H9 (cell line): ENCODE data around the gene CAMK1. TPM values are rescaled to one million over a fixed set of nuclear protein-coding genes. Genes with fewer than 3 reads are reported as not detected.

Source experiments
- DNase-seq: peaks from one replicate; pipeline ENCODE4 v3.0.0-alpha.2; 2017
- H2AFZ ChIP-seq: one replicate; pipeline ENCODE4 v1.6.1; 2013; ENCODE audit warnings: mild to moderate bottlenecking, low read length, control low read depth, moderate library complexity
- H2AK5ac ChIP-seq: 2 replicates; pipeline ENCODE4 v1.6.1; 2013; ENCODE audit warnings: low read length, control low read depth, mixed read lengths; ENCODE audit not compliant: insufficient read length
- H2BK120ac ChIP-seq: one replicate; pipeline ENCODE4 v1.6.1; 2013; ENCODE audit warnings: low read depth, mild to moderate bottlenecking, low read length, control low read depth, inconsistent platforms; ENCODE audit not compliant: poor library complexity, severe bottlenecking
- H2BK12ac ChIP-seq: 2 replicates; pipeline ENCODE4 v1.6.1; 2013; ENCODE audit warnings: low read length, control low read depth, mixed read lengths, low read depth; ENCODE audit not compliant: insufficient read length
- H2BK15ac ChIP-seq: 2 replicates; pipeline ENCODE4 v1.6.1; 2013; ENCODE audit warnings: low read depth, low read length, control low read depth
- H2BK20ac ChIP-seq: one replicate; pipeline ENCODE4 v1.6.1; 2013; ENCODE audit warnings: low read depth, mild to moderate bottlenecking, low read length, control low read depth, inconsistent platforms; ENCODE audit not compliant: poor library complexity, severe bottlenecking
- H2BK5ac ChIP-seq: 2 replicates; pipeline ENCODE4 v1.6.1; 2013; ENCODE audit warnings: low read length, control low read depth, mixed read lengths; ENCODE audit not compliant: insufficient read length
- H3K14ac ChIP-seq: 2 replicates; pipeline ENCODE4 v1.6.1; 2013; ENCODE audit warnings: low read length, control low read depth; ENCODE audit not compliant: insufficient read depth
- H3K18ac ChIP-seq: 2 replicates; pipeline ENCODE4 v1.6.1; 2013; ENCODE audit warnings: low read depth, mild to moderate bottlenecking, mixed read lengths, low read length, control low read depth; ENCODE audit not compliant: insufficient read length
- H3K23ac ChIP-seq: 2 replicates; pipeline ENCODE4 v1.6.1; 2013; ENCODE audit warnings: low read length, control low read depth, mixed read lengths, low read depth; ENCODE audit not compliant: insufficient read length
- H3K23me2 ChIP-seq: 2 replicates; pipeline ENCODE4 v1.6.1; 2013; ENCODE audit warnings: low read depth, mild to moderate bottlenecking, mixed read lengths, low read length, control low read depth; ENCODE audit not compliant: insufficient read length, poor library complexity, severe bottlenecking
- H3K27ac ChIP-seq: 2 replicates; pipeline ENCODE4 v1.5.1; 2013; ENCODE audit warnings: low read length, control low read depth, mixed read lengths, low read depth; ENCODE audit not compliant: insufficient read length
- H3K27me3 ChIP-seq: 2 replicates; pipeline ENCODE4 v1.6.1; 2013; ENCODE audit warnings: low read length, control low read depth, inconsistent platforms; ENCODE audit not compliant: insufficient read depth
- H3K4ac ChIP-seq: 2 replicates; pipeline ENCODE4 v1.6.1; 2013; ENCODE audit warnings: low read depth, mild to moderate bottlenecking, control low read depth, inconsistent platforms, low read length, moderate library complexity
- H3K4me1 ChIP-seq: 2 replicates; pipeline ENCODE4 v1.6.1; 2013; ENCODE audit warnings: low read length, control low read depth, inconsistent platforms; ENCODE audit not compliant: insufficient read depth
- H3K4me2 ChIP-seq: 2 replicates; pipeline ENCODE4 v1.6.1; 2013; ENCODE audit warnings: low read length, control low read depth, mixed read lengths; ENCODE audit not compliant: insufficient read length, insufficient read depth
- H3K56ac ChIP-seq: 2 replicates; pipeline ENCODE4 v1.6.1; 2013; ENCODE audit warnings: low read depth, mild to moderate bottlenecking, mixed read lengths, low read length, control low read depth; ENCODE audit not compliant: insufficient read length
- H3K79me1 ChIP-seq: 2 replicates; pipeline ENCODE4 v1.6.1; 2013; ENCODE audit warnings: low read depth, mild to moderate bottlenecking, moderate library complexity, low read length, control low read depth, inconsistent platforms; ENCODE audit not compliant: insufficient read depth, poor library complexity, severe bottlenecking
- H3K79me2 ChIP-seq: 2 replicates; pipeline ENCODE4 v1.6.1; 2013; ENCODE audit warnings: low read length, control low read depth, inconsistent platforms; ENCODE audit not compliant: insufficient read depth
- H3K9ac ChIP-seq: 2 replicates; pipeline ENCODE4 v1.6.1; 2013; ENCODE audit warnings: low read length, control low read depth, mixed read lengths; ENCODE audit not compliant: insufficient read length; ENCODE audit errors: extremely low read depth
- H3K9me3 ChIP-seq: one replicate; pipeline ENCODE4 v1.6.1; 2013; ENCODE audit warnings: low read depth, low read length, inconsistent platforms; ENCODE audit not compliant: control insufficient read depth
- H3T11ph ChIP-seq: one replicate; pipeline ENCODE4 v1.6.1; 2013; ENCODE audit warnings: mild to moderate bottlenecking, low read length, control low read depth, inconsistent platforms
- H4K20me1 ChIP-seq: one replicate; pipeline ENCODE4 v1.6.1; 2013; ENCODE audit not compliant: control insufficient read depth, insufficient read length, insufficient read depth
- H4K5ac ChIP-seq: 2 replicates; pipeline ENCODE4 v1.6.1; 2013; ENCODE audit warnings: low read depth, mild to moderate bottlenecking, mixed read lengths, low read length, control low read depth; ENCODE audit not compliant: insufficient read length
- H4K8ac ChIP-seq: replicated peaks from 2 replicates; pipeline ENCODE4 v1.6.1; 2013; ENCODE audit warnings: low read length, control low read depth, mixed read lengths, low read depth; ENCODE audit not compliant: insufficient read length
- H4K91ac ChIP-seq: 2 replicates; pipeline ENCODE4 v1.6.1; 2013; ENCODE audit warnings: low read depth, mild to moderate bottlenecking, moderate library complexity, mixed read lengths, low read length, control low read depth; ENCODE audit not compliant: insufficient read length
- H3K27ac Mint-ChIP-seq, 3 experiments: 2 replicates in 2 of 3; 3 replicates in 1 of 3; pipeline ENCODE4 v1.8.0; 2020 to 2021; ENCODE audit warnings: mixed read lengths in 3 of 3, mild to moderate bottlenecking in 1 of 3, moderate library complexity in 1 of 3
- H3K27me3 Mint-ChIP-seq: 2 replicates; pipeline ENCODE4 v1.8.0; 2021; ENCODE audit warnings: low read depth, mild to moderate bottlenecking, moderate library complexity, mixed read lengths
- H3K36me3 Mint-ChIP-seq, 3 experiments: 2 replicates in 2 of 3; 3 replicates in 1 of 3; pipeline ENCODE4 v1.8.0; 2020 to 2021; ENCODE audit warnings: low read depth in 3 of 3, mixed read lengths in 3 of 3; ENCODE audit not compliant: insufficient read depth in 1 of 3
- H3K4me1 Mint-ChIP-seq, 2 experiments: 2 replicates each; pipeline ENCODE4 v1.8.0; 2020; ENCODE audit warnings: mixed read lengths in 2 of 2
- H3K4me3 Mint-ChIP-seq, 2 experiments: 2 replicates in 1 of 2; 3 replicates in 1 of 2; pipeline ENCODE4 v1.8.0; 2020 to 2021; ENCODE audit warnings: mild to moderate bottlenecking in 2 of 2, mixed read lengths in 2 of 2, moderate library complexity in 1 of 2
- H3K9me3 Mint-ChIP-seq, 2 experiments: 2 replicates in 1 of 2; 3 replicates in 1 of 2; pipeline ENCODE4 v1.8.0; 2020; ENCODE audit warnings: mild to moderate bottlenecking in 2 of 2, mixed read lengths in 2 of 2, moderate library complexity in 1 of 2
- WGBS: extraction: QIAGEN DNeasy Blood & Tissue Kit; methylation state at CpG from one replicate; pipeline ENCODE4 v1.1.7; 2013; ENCODE audit warnings: missing lambda C conversion rate, low lambda C conversion rate, mixed read lengths; ENCODE audit not compliant: insufficient read length; ENCODE audit errors: extremely low coverage; 5-methylcytosine and 5-hydroxymethylcytosine counted together
- total RNA-seq: library from RNA; stranded (reverse); gene quantifications from 2 replicates; pipeline ENCODE4 v1.2.1, GENCODE V29; 2021
- TF ChIP-seq, protein P1 (sequence below): fragments of 200-600 bp; sonication (generic); conservative IDR thresholded peaks from 3 replicates; pipeline ENCODE4 v1.8.0; 2021; ENCODE audit warnings: antibody characterized with exemption, mild to moderate bottlenecking

The CAMK1 gene
- total RNA-seq, 1 experiment from 2014 or later = 9.2 TPM

DNA sequence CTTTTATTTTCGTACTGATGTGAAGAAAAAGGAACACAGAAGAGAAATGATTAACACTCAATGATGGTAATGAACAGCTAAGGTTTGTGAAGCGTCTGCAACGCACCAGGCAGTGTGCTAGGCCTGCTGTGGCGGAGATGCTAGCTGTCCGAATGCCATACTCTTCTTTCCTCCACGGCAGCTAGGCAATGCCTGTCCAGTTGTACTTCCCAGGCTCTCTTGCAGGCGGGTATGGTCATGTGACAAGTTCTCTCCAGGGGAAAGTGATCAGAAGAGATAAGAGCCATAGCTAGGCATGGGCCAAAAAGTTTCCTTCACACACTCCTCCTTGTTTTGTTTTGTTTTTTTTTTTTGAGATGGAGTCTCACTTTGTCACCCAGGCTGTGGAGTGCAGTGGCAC, 15.9 kb upstream of the CAMK1 start:
- WGBS = no CpG with 5 or more reads among the region's 7 CpGs
- H2AFZ ChIP-seq = no peak overlapping the region

More for the DNA sequence above, 15.9 kb upstream of the CAMK1 start:
- Histone ChIP-seq H3K9me3 (no peaks in the 10 kb centered on the region), H3K9ac (no peak overlapping the region), H3T11ph (no peak overlapping the region), H2AK5ac (no peak overlapping the region), H2BK5ac (no peak overlapping the region), H3K27ac (no peak overlapping the region), H3K4me2 (no peak overlapping the region), H3K27me3 (no peaks in the 10 kb centered on the region), H3K23ac (no peak overlapping the region), H2BK15ac (no peak overlapping the region), H2BK120ac (no peak overlapping the region), H4K20me1 (no peaks in the 10 kb centered on the region), H3K14ac (no peak overlapping the region), H3K4me1 (no peaks in the 10 kb centered on the region), H3K4ac (no peak overlapping the region), H4K91ac (no peak overlapping the region), H3K18ac (no peak overlapping the region), H3K23me2 (no peaks in the 10 kb centered on the region), H3K79me1 (no peaks in the 10 kb centered on the region), H2BK20ac (no peak overlapping the region), H4K5ac (no peak overlapping the region), H2BK12ac (no peak overlapping the region), H3K79me2 (no peaks in the 10 kb centered on the region), H3K56ac (no peak overlapping the region), H4K8ac (no peak overlapping the region)
- Mint-ChIP-seq H3K27me3 (no peaks in the 10 kb centered on the region), H3K27ac (no peak overlapping the region; a peak in 1 of 7 replicates), H3K9me3 (no peaks in the 10 kb centered on the region), H3K4me3 (no peak overlapping the region), H3K36me3 (peaks cover 30 to 84% (median 82%) of the 10 kb centered on the region in 3 experiments; a peak in 6 of 7 replicates), H3K4me1 (no peaks in the 10 kb centered on the region)
- TF ChIP-seq, protein P1, sequence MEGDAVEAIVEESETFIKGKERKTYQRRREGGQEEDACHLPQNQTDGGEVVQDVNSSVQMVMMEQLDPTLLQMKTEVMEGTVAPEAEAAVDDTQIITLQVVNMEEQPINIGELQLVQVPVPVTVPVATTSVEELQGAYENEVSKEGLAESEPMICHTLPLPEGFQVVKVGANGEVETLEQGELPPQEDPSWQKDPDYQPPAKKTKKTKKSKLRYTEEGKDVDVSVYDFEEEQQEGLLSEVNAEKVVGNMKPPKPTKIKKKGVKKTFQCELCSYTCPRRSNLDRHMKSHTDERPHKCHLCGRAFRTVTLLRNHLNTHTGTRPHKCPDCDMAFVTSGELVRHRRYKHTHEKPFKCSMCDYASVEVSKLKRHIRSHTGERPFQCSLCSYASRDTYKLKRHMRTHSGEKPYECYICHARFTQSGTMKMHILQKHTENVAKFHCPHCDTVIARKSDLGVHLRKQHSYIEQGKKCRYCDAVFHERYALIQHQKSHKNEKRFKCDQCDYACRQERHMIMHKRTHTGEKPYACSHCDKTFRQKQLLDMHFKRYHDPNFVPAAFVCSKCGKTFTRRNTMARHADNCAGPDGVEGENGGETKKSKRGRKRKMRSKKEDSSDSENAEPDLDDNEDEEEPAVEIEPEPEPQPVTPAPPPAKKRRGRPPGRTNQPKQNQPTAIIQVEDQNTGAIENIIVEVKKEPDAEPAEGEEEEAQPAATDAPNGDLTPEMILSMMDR = no peak
- no peak for DNase-seq
